HEK293T (cell line): ENCODE measurements around the gene ANXA6.

Experiments
- CTCF ChIA-PET: fragments of 350-600 bp; formaldehyde crosslinking; extraction: SDS; loops from one replicate; lab custom pipeline; 2021; ENCODE audit warnings: antibody characterized with exemption, inconsistent platforms; lab: Yijun Ruan, JAX
- POLR2A ChIA-PET: fragments of 350-600 bp; formaldehyde crosslinking; extraction: SDS; loops from one replicate; lab custom pipeline; 2020; ENCODE audit warnings: antibody characterized with exemption, inconsistent platforms; lab: Yijun Ruan, JAX
- DNase-seq: peaks from one replicate; pipeline ENCODE4 v3.0.0; 2012; ENCODE audit warnings: mixed read lengths; ENCODE audit errors: extremely low spot score
- ARNT ChIP-seq: fragments of 450-650 bp; IDR thresholded peaks from 2 replicates; pipeline ENCODE4 v1.6.1; 2017; ENCODE audit warnings: mild to moderate bottlenecking
- BHLHE40 ChIP-seq: fragments of 450-650 bp; IDR thresholded peaks from 2 replicates; pipeline ENCODE4 v1.6.1; 2016; ENCODE audit warnings: mild to moderate bottlenecking, moderate library complexity, borderline replicate concordance
- CTBP1 ChIP-seq: fragments of 450-650 bp; IDR thresholded peaks from 2 replicates; pipeline ENCODE4 v1.6.1; 2016; ENCODE audit warnings: borderline replicate concordance
- ELF4 ChIP-seq: fragments of 450-650 bp; IDR thresholded peaks from 2 replicates; pipeline ENCODE4 v1.6.1; 2017; ENCODE audit warnings: antibody characterized with exemption
- FOXA1 ChIP-seq: fragments of 450-650 bp; IDR thresholded peaks from 2 replicates; pipeline ENCODE4 v1.6.1; 2016; ENCODE audit warnings: mild to moderate bottlenecking
- FOXK2 ChIP-seq: fragments of 450-650 bp; IDR thresholded peaks from 2 replicates; pipeline ENCODE4 v1.6.1; 2016; ENCODE audit warnings: mild to moderate bottlenecking
- FOXM1 ChIP-seq: fragments of 450-650 bp; IDR thresholded peaks from 2 replicates; pipeline ENCODE4 v1.6.1; 2017; ENCODE audit warnings: mild to moderate bottlenecking, borderline replicate concordance
- HDGF ChIP-seq: fragments of 450-650 bp; IDR thresholded peaks from 2 replicates; pipeline ENCODE4 v1.6.1; 2017; ENCODE audit warnings: antibody characterized with exemption, borderline replicate concordance
- L3MBTL2 ChIP-seq: fragments of 450-650 bp; conservative IDR thresholded peaks from 2 replicates; pipeline ENCODE4 v1.6.1; 2016; ENCODE audit warnings: mild to moderate bottlenecking
- LEF1 ChIP-seq: fragments of 450-650 bp; IDR thresholded peaks from 2 replicates; pipeline ENCODE4 v1.6.1; 2017; ENCODE audit warnings: mild to moderate bottlenecking, borderline replicate concordance
- NFRKB ChIP-seq: fragments of 450-650 bp; IDR thresholded peaks from 2 replicates; pipeline ENCODE4 v1.6.1; 2016; ENCODE audit warnings: mild to moderate bottlenecking, moderate library complexity
- PKNOX1 ChIP-seq: fragments of 450-650 bp; IDR thresholded peaks from 2 replicates; pipeline ENCODE4 v1.6.1; 2016
- SP1 ChIP-seq: fragments of 450-650 bp; IDR thresholded peaks from 2 replicates; pipeline ENCODE4 v1.6.1; 2017
- SUZ12 ChIP-seq: fragments of 450-650 bp; IDR thresholded peaks from 2 replicates; pipeline ENCODE4 v1.6.1; 2016; ENCODE audit warnings: mild to moderate bottlenecking
- TARDBP ChIP-seq: fragments of 450-650 bp; IDR thresholded peaks from 2 replicates; pipeline ENCODE4 v1.6.1; 2016
- ZNF384 ChIP-seq: fragments of 450-650 bp; IDR thresholded peaks from 2 replicates; pipeline ENCODE4 v1.6.1; 2016

ANXA6 gene

GRCh38 chr5:151104795-151105194, 52.8 kb downstream of the ANXA6 start:
- TF ChIP-seq TARDBP (no peak), FOXA1 (no peak), ELF4 (no peak), ARNT (no peak), PKNOX1 (no peak), LEF1 (no peak), BHLHE40 (no peak), HDGF (no peak), L3MBTL2 (no peak), CTBP1 (no peak), FOXM1 (no peak), ZNF384 (no peak)
- DNase-seq = no peak
- POLR2A ChIA-PET = no interaction called here
- CTCF ChIA-PET = interaction anchor here (0.6 kb wide), 1 partner anchor 61 kb away, joined by 3 read pairs; no protein-coding TSS in a partner anchor

DNA sequence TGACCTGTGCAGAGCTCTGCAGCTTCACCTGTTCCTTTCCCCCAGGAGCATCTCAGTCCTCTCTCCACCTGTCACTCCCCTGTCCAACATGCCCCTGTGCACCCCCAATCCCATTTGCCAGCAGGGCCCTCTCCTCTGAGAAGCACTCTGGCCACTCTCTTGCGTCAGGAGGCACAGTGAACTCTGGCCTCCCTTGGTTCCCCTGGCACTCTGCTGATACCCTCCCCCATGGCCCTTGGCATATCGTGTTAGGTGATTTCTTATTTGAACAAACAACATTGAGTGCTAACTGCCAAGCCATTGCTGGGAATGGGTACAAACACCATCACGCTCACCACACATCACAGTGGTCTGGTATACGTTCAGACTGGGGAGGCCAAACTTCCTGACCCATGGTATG, 55.8 kb downstream of the ANXA6 start:
- TF ChIP-seq L3MBTL2 (no peak), LEF1 (no peak), CTBP1 (no peak), SP1 (no peak)
- POLR2A ChIA-PET = no interaction called here
- CTCF ChIA-PET = interaction anchor here (1.7 kb wide), 1 partner anchor 11 kb away, joined by 4 read pairs; no protein-coding TSS in a partner anchor
- no peak for DNase-seq

GRCh38 chr5:151101151-151101550, 56.4 kb downstream of the ANXA6 start:
- no peak for DNase-seq
- ChIA-PET POLR2A (no interaction called here), CTCF (interaction anchor here (1.7 kb wide), 1 partner anchor 11 kb away, joined by 4 read pairs; no protein-coding TSS in a partner anchor)
- TF ChIP-seq SP1 = no peak

GRCh38 chr5:151100681-151101080, 56.9 kb downstream of the ANXA6 start:
- TF ChIP-seq ARNT = no peak
- TF ChIP-seq HDGF = no peak
- no peak for TF ChIP-seq SP1
- TF ChIP-seq BHLHE40 = no peak
- TF ChIP-seq L3MBTL2 = no peak
- ChIA-PET CTCF (no interaction called here), POLR2A (no interaction called here)
- no peak for DNase-seq

DNA sequence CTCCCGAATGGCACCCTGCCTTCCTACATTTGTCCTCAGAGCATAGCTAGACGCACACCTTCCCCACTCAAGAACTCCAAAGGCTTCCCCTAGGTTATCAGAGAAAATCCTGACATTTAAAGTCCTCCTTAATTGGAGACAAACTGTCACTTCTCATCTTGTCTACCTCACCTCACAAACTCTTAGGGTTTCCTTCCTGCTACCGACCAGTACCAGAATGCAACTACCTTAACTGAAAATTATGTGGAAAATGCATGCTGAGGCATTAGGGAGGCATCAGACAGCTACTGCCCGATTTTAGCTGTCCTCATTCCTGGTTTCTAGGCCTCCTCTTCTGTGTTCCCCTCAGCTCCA, 58.8 kb downstream of the ANXA6 start:
- TF ChIP-seq FOXA1 (no peak), CTBP1 (no peak), FOXK2 (no peak), FOXM1 (no peak), BHLHE40 (no peak), TARDBP (no peak), NFRKB (no peak), L3MBTL2 (no peak), SUZ12 (no peak), ELF4 (no peak), ZNF384 (no peak), ARNT (no peak), SP1 (no peak), LEF1 (no peak), PKNOX1 (no peak), HDGF (no peak)
- DNase-seq = no peak
- POLR2A ChIA-PET = no interaction called here
- CTCF ChIA-PET = interaction anchor here (0.7 to 1.5 kb wide), 5 partner anchors 16 to 51 kb away, joined by 3 to 6 read pairs (median 4); no protein-coding TSS in a partner anchor

DNA sequence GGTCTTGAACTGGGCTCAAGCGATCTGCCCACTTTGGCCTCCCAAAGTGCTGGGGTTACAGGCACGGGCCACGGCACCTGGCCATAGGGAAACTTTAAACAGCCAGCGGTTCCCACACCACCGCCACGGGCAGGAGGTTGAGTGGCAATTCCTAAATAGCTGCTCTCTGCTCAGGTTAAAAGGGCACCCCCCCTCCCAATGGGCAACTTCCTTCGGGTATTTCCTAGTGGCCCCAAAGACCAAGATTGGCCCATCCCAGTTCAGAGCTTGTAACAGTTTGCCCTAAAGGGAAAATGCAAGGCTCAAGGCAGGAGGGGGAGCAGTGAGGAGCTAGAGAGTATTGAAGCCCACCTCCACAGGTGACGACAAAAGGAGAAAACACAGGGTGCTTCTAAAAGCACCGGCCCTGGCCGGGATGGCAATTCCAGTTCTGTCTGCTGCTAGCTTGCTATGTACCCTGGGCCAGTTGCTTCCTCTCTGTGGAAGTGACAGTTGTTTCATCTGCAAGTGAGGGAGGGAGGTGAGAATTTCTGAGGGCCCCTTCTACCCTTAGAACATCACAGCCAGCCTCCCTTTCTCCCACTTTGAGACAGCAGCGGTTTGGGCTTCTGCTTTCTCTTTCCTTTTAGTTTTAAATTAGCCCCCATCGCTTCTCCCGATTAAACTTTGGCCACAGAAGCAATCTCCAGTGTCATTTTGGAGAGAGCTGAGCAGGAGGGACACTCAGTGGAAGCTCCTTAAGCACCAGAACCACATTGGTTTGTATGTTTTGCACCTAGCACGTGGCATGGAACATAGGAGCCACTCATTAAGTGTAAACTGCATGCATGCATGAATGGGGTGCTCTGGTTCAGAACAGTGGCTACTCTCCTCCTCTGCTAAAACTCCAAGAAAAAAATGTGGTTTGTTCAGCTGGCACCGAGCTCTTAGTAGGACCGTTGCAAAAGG, 59.5 kb downstream of the ANXA6 start:
- TF ChIP-seq ELF4 (no peak), PKNOX1 (no peak), FOXA1 (no peak), L3MBTL2 (no peak), SP1 (no peak), FOXK2 (no peak), NFRKB (no peak)
- POLR2A ChIA-PET = no interaction called here
- DNase-seq = no peak
- CTCF ChIA-PET = interaction anchor here (0.6 to 1.5 kb wide), 6 partner anchors 16 to 92 kb away, joined by 3 to 6 read pairs (median 4); no protein-coding TSS in a partner anchor
